Measurements from ENCODE around the gene BTBD2. TPM values are rescaled to one million over a fixed set of nuclear protein-coding genes. Genes with fewer than 3 reads are reported as not detected.

Gene BTBD2
- total and polyA plus RNA-seq, 2 donors (not counting 1 experiment from before 2014, with no cell fraction given): 75.2 to 85.6 TPM

DNA sequence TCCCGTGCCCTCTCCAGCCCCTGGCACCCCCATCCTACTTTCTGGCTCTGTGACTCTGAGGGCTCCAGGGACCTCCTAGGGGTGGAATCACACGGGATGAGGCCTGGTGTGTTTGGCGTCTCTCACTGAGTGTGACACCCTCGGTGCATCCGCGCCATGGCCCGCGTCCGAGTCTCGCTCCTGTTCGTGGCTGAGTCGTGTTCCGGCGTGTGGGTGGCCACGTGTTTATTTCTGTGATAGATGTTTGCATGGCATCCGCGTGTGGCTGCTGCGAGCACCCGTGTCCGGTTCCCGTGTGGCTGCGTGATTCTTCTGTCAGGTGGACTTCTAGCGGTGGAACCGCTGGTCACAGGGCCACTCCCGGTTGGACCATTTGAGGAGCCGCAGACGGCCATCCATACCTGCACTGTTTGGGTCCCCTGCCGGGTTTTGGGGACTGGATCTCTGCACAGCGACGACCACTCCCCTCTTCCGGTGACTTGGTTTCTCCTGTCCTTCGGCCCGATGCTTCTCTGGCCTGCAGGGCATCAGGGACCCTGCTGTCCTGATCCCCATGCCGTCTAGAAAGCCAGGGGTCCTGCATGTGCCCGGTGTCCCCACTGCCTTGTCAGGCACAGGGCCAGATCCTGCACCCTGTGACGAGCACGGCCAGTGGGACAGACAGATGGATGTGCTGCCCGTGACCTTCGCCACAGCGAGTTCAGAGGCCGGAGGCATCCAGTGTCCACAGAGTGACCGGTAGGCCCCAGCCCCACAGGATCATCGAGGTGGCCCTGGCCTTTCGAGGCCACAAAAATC is 66.0 kb downstream of the BTBD2 start:
- H3K4me3 Mint-ChIP-seq: no peak overlapping the region
- H3K9me3 Mint-ChIP-seq (ENCODE audit: insufficient read depth): no peaks in the 10 kb centered on the region
- no peak overlapping the region for H3K27ac Mint-ChIP-seq
- H3K27me3 Mint-ChIP-seq: no peaks in the 10 kb centered on the region
- H3K79me2 ChIP-seq (ENCODE audit: control insufficient read depth, insufficient read depth, low read length): peaks cover 97% of the 10 kb centered on the region
- no peak overlapping the region for H3K4me2 ChIP-seq (replicated peaks; ENCODE audit: low read depth, low read length, poor library complexity, severe bottlenecking)
- no peak for TF ChIP-seq EZH2 (IDR thresholded peaks at IDR 0.05; ENCODE audit: borderline replicate concordance, insufficient read depth, low read depth, low read length, poor library complexity, severe bottlenecking)
- TF ChIP-seq, protein P1, sequence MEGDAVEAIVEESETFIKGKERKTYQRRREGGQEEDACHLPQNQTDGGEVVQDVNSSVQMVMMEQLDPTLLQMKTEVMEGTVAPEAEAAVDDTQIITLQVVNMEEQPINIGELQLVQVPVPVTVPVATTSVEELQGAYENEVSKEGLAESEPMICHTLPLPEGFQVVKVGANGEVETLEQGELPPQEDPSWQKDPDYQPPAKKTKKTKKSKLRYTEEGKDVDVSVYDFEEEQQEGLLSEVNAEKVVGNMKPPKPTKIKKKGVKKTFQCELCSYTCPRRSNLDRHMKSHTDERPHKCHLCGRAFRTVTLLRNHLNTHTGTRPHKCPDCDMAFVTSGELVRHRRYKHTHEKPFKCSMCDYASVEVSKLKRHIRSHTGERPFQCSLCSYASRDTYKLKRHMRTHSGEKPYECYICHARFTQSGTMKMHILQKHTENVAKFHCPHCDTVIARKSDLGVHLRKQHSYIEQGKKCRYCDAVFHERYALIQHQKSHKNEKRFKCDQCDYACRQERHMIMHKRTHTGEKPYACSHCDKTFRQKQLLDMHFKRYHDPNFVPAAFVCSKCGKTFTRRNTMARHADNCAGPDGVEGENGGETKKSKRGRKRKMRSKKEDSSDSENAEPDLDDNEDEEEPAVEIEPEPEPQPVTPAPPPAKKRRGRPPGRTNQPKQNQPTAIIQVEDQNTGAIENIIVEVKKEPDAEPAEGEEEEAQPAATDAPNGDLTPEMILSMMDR (IDR thresholded peaks at IDR 0.05): no peak
- H2AFZ ChIP-seq (ENCODE audit: insufficient read depth, low read depth, low read length, poor library complexity, severe bottlenecking): no peak overlapping the region
- 97% methylated on average over 36 of the region's 44 CpGs for WGBS (ENCODE audit: insufficient coverage)
- no peak overlapping the region for H3K4me3 ChIP-seq (ENCODE audit: control extremely low read depth in 1 of 5, extremely low read depth in 1 of 5, insufficient read depth in 1 of 5, low read depth in 2 of 5, low read length in 4 of 5)
- peaks cover 36% of the 10 kb centered on the region for H3K4me1 Mint-ChIP-seq
- peaks cover 1 to 39% of the 10 kb centered on the region in 2 experiments for H3K36me3 ChIP-seq (replicated peaks in 1 of 2; ENCODE audit: control extremely low read depth in 1 of 2, control insufficient read depth in 1 of 2, extremely low read depth in 1 of 2, insufficient read depth in 2 of 2, low read length in 1 of 2)
- DNase-seq (no peak), ATAC-seq (ENCODE audit: low read depth) (no peak)
- ChIA-PET POLR2A (no interaction called here), CTCF (no interaction called here)
- H3K4me1 ChIP-seq (ENCODE audit: control insufficient read depth in 2 of 2, insufficient read depth in 2 of 2, low read length in 2 of 2): peaks cover 6 to 16% of the 10 kb centered on the region in 2 donors
- H3K27me3 ChIP-seq (replicated peaks in 1 of 4; ENCODE audit: control extremely low read depth in 1 of 4, control insufficient read depth in 3 of 4, insufficient read depth in 4 of 4, low read length in 3 of 4): no peaks in the 10 kb centered on the region
- H3K27ac ChIP-seq (ENCODE audit: low read length in 2 of 2): no peak overlapping the region
- peaks cover 94% of the 10 kb centered on the region for H4K20me1 ChIP-seq (ENCODE audit: control insufficient read depth, insufficient read depth, low read length, poor library complexity, severe bottlenecking)
- H3K9ac ChIP-seq (ENCODE audit: low read length): no peak overlapping the region
- intact Hi-C loops (cut with micrococcal nuclease): no loop called here
- no peaks in the 10 kb centered on the region for H3K9me3 ChIP-seq (ENCODE audit: control extremely low read depth in 1 of 3, control insufficient read depth in 2 of 3, insufficient read depth in 1 of 3, low read length in 2 of 3)

DNA sequence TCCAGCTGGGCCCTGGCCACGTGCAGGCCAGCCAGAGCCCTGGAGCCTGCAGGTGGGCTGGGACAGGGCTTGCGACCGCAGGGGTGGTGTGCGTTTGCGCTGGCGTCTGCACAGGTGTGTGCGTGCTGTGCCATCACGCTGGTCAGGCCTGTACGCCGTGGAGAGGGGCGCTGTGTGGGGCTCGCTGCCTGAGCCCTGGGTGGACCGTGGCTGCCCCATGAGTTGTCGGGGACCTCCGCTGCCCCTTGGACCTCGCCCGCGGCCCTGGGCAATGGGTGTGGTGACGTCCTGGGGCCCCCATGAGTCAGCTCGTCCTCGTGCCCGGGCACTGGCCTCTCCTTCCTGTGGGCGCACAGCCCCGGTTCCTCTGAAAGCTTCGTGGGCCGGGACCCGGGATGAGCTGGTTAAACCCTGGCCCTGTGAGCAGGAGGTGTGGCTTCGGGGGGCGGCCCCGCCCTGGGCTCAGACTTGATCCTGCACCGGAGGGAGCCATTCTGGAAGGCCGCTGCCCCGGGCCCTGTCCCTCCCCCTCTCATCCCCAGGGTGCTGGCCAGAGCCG is 67.8 kb downstream of the BTBD2 start:
- peaks cover 51% of the 10 kb centered on the region for H3K4me1 Mint-ChIP-seq
- H3K4me3 Mint-ChIP-seq: no peak overlapping the region
- Histone ChIP-seq H3K9me3 (ENCODE audit: control extremely low read depth in 1 of 3, control insufficient read depth in 2 of 3, insufficient read depth in 1 of 3, low read length in 2 of 3) (no peaks in the 10 kb centered on the region), H3K36me3 (replicated peaks in 1 of 2; ENCODE audit: control extremely low read depth in 1 of 2, control insufficient read depth in 1 of 2, extremely low read depth in 1 of 2, insufficient read depth in 2 of 2, low read length in 1 of 2) (peaks cover 1 to 23% of the 10 kb centered on the region in 2 experiments), H3K4me1 (ENCODE audit: control insufficient read depth in 2 of 2, insufficient read depth in 2 of 2, low read length in 2 of 2) (peaks cover 23 to 33% of the 10 kb centered on the region in 2 donors), H4K20me1 (ENCODE audit: control insufficient read depth, insufficient read depth, low read length, poor library complexity, severe bottlenecking) (peaks cover 94% of the 10 kb centered on the region), H2AFZ (ENCODE audit: insufficient read depth, low read depth, low read length, poor library complexity, severe bottlenecking) (no peak overlapping the region), H3K4me2 (replicated peaks; ENCODE audit: low read depth, low read length, poor library complexity, severe bottlenecking) (no peak overlapping the region), H3K4me3 (ENCODE audit: control extremely low read depth in 1 of 5, extremely low read depth in 1 of 5, insufficient read depth in 1 of 5, low read depth in 2 of 5, low read length in 4 of 5) (no peak overlapping the region), H3K9ac (ENCODE audit: low read length) (no peak overlapping the region), H3K79me2 (ENCODE audit: control insufficient read depth, insufficient read depth, low read length) (peaks cover 97% of the 10 kb centered on the region), H3K27ac (ENCODE audit: low read length in 2 of 2) (no peak overlapping the region), H3K27me3 (replicated peaks in 1 of 4; ENCODE audit: control extremely low read depth in 1 of 4, control insufficient read depth in 3 of 4, insufficient read depth in 4 of 4, low read length in 3 of 4) (no peaks in the 10 kb centered on the region)
- intact Hi-C loops (cut with micrococcal nuclease): no loop called here
- no peaks in the 10 kb centered on the region for H3K27me3 Mint-ChIP-seq
- ChIA-PET CTCF (no interaction called here), POLR2A (no interaction called here)
- H3K27ac Mint-ChIP-seq: no peak overlapping the region
- H3K9me3 Mint-ChIP-seq (ENCODE audit: insufficient read depth): no peaks in the 10 kb centered on the region
- ATAC-seq (ENCODE audit: low read depth) (no peak), DNase-seq (no peak)
- 93% methylated on average over 31 of the region's 34 CpGs for WGBS (ENCODE audit: insufficient coverage)
- TF ChIP-seq EZH2 (IDR thresholded peaks at IDR 0.05; ENCODE audit: borderline replicate concordance, insufficient read depth, low read depth, low read length, poor library complexity, severe bottlenecking): no peak
- TF ChIP-seq, protein P1 (IDR thresholded peaks at IDR 0.05): no peak

Data from B cell (primary cell).